Colonic mucosa (tissue), 4 donors: ENCODE measurements around the gene ADGRA3. TPM values are rescaled to one million over a fixed set of nuclear protein-coding genes. Genes with fewer than 3 reads are reported as not detected.

ENCODE experiments used
- DNase-seq: peaks from one replicate; pipeline ENCODE4 v3.0.0-alpha.2; 2020
- H3K27ac ChIP-seq: fragments of 200-600 bp; one replicate; pipeline ENCODE4 v1.8.0; 2021
- H3K27me3 ChIP-seq: fragments of 200-600 bp; one replicate; pipeline ENCODE4 v1.8.0; 2021
- H3K36me3 ChIP-seq: fragments of 200-600 bp; one replicate; pipeline ENCODE4 v1.8.0; 2021
- H3K4me1 ChIP-seq: fragments of 200-600 bp; one replicate; pipeline ENCODE4 v1.8.0; 2021; ENCODE audit warnings: mild to moderate bottlenecking
- H3K4me3 ChIP-seq: fragments of 200-600 bp; one replicate; pipeline ENCODE4 v1.8.0; 2021
- H3K9ac ChIP-seq, 2 donors: one replicate each; pipeline ENCODE4 v1.7.0; 2013; ENCODE audit warnings: control low read depth in 2 of 2, low read depth in 2 of 2, low read length in 2 of 2
- H3K9me3 ChIP-seq: fragments of 200-600 bp; one replicate; pipeline ENCODE4 v1.8.0; 2021
- intact Hi-C: fragments of 100-400 bp; cut with DNase I; formaldehyde crosslinking; loops from one replicate; pipeline ENCODE4 v1.14.1; 2022
- total RNA-seq, 2 donors: library from RNA; stranded (reverse); fragmentation: NEBNext Ultra II Directional in 1 of 2; extraction: Animal tissue kit (Norgen Biotek cat#: 25700) in 1 of 2; gene quantifications; one replicate each; pipeline ENCODE4 v1.2.1, GENCODE V29; 2021
- TF ChIP-seq, protein P1 (sequence below): fragments of 200-600 bp; IDR thresholded peaks from one replicate; pipeline ENCODE4 v1.8.0; 2022; ENCODE audit warnings: antibody characterized with exemption, mild to moderate bottlenecking
- donor health status: healthy.
- donor health status: DM: no; HTN: no; CAD: no.
- donor health status: DM: no; HTN: no; CAD: no.

The ADGRA3 gene
- total RNA-seq, 2 donors from 2014 or later, result 34.8 to 47.2 TPM

DNA sequence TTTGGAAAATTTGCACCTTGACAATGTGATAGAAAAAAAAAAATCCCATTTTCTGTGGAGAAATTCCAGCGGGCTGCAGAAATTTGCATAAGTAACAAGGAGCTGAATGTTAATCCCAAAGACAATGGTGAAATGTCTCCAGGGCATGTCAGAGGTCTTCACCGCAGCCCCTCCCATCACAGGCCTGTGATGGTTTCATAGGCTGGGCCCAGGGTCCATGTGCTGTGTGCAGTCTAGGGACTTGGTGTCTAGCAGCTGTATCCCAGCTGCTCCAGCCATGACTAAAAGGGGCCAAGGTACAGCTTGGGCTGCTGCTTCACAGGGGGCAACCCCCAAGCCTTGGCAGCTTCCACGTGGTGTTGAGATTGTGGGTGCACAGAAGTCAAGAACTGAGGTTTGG is 85.2 kb downstream of the ADGRA3 start:
- H3K4me1 ChIP-seq, result no peaks in the 10 kb centered on the region
- H3K27ac ChIP-seq, result no peak overlapping the region
- H3K4me3 ChIP-seq, result no peak overlapping the region
- TF ChIP-seq, protein P1, sequence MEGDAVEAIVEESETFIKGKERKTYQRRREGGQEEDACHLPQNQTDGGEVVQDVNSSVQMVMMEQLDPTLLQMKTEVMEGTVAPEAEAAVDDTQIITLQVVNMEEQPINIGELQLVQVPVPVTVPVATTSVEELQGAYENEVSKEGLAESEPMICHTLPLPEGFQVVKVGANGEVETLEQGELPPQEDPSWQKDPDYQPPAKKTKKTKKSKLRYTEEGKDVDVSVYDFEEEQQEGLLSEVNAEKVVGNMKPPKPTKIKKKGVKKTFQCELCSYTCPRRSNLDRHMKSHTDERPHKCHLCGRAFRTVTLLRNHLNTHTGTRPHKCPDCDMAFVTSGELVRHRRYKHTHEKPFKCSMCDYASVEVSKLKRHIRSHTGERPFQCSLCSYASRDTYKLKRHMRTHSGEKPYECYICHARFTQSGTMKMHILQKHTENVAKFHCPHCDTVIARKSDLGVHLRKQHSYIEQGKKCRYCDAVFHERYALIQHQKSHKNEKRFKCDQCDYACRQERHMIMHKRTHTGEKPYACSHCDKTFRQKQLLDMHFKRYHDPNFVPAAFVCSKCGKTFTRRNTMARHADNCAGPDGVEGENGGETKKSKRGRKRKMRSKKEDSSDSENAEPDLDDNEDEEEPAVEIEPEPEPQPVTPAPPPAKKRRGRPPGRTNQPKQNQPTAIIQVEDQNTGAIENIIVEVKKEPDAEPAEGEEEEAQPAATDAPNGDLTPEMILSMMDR, result no peak
- H3K9me3 ChIP-seq, result no peaks in the 10 kb centered on the region
- no peaks in the 10 kb centered on the region for H3K36me3 ChIP-seq
- H3K27me3 ChIP-seq, result no peaks in the 10 kb centered on the region
- intact Hi-C loops, result no loop called here
- DNase-seq, result no peak
- no peak overlapping the region for H3K9ac ChIP-seq

DNA sequence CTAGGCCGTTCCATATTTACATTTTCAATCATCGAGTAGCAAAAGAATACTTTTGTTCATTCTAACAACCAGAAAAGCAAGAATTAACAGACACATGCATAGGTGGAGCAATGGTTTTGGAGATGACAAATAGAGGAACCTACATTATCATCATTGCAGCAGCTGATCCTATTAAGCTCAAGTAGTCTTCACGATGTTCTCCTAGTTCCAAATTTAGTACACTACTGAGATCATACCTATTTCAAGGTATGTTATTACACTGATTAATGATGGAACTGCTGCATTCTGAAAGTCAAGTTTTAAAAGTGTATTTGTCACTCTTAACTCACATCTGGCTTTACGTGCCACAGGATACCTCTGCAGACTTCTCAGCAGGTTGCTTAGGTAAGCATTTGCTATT is 87.4 kb downstream of the ADGRA3 start:
- H3K9ac ChIP-seq, result no peak overlapping the region

DNA sequence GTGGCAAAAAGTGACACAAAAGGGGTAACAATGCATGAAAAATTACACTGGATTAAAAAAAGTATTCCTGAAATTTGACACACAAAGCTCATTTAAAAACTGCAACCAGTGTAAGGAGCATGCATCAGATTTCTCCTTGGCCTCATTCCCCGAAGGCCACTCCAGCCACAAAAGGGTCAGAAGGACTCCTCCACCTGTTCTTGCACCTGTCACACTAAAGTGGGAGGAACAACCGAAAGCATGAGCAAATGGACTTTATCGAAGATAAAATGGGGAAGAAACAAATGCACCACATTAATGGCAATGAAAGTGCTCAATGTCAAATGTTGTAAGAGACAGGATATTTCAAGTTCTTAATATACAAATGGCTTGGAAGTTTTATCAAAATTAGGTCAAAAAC is 88.2 kb downstream of the ADGRA3 start:
- Histone ChIP-seq H3K9ac (no peak overlapping the region), H3K4me1 (no peaks in the 10 kb centered on the region), H3K27ac (no peak overlapping the region), H3K36me3 (no peaks in the 10 kb centered on the region), H3K4me3 (no peak overlapping the region), H3K9me3 (no peaks in the 10 kb centered on the region), H3K27me3 (no peaks in the 10 kb centered on the region)
- TF ChIP-seq, protein P1, result no peak
- no peak for DNase-seq
- intact Hi-C loops, result no loop called here

More for the DNA sequence above, 87.4 kb downstream of the ADGRA3 start:
- Histone ChIP-seq H3K36me3 (no peaks in the 10 kb centered on the region), H3K9me3 (no peaks in the 10 kb centered on the region), H3K27me3 (no peaks in the 10 kb centered on the region), H3K27ac (no peak overlapping the region), H3K4me1 (no peaks in the 10 kb centered on the region), H3K4me3 (no peak overlapping the region)
- TF ChIP-seq, protein P1, result no peak
- intact Hi-C loops, result no loop called here
- DNase-seq, result no peak

DNA sequence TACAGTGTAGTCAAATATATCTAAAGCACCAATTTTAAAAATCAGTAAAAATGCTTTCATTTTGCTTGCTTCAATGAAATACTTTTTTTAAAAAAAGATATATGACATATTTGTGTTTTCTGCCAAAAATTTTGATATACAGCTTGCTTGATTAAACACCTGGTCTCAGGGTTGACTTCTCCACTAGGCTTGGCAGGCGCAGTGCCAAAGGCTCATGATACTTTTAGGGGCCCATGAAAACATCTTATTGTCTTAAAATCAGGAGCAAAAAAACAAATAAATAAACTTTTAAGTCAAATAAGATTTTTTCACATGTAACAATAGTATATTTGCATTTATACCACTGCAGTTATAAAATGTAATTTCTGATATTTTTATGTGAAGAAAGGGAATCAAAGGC is 95.6 kb downstream of the ADGRA3 start:
- Histone ChIP-seq H3K4me1 (no peaks in the 10 kb centered on the region), H3K9ac (no peak overlapping the region), H3K4me3 (no peak overlapping the region), H3K27ac (no peak overlapping the region), H3K27me3 (no peaks in the 10 kb centered on the region), H3K36me3 (no peaks in the 10 kb centered on the region), H3K9me3 (no peaks in the 10 kb centered on the region)
- no peak for DNase-seq
- intact Hi-C loops, result no loop called here
- TF ChIP-seq, protein P1, result no peak

DNA sequence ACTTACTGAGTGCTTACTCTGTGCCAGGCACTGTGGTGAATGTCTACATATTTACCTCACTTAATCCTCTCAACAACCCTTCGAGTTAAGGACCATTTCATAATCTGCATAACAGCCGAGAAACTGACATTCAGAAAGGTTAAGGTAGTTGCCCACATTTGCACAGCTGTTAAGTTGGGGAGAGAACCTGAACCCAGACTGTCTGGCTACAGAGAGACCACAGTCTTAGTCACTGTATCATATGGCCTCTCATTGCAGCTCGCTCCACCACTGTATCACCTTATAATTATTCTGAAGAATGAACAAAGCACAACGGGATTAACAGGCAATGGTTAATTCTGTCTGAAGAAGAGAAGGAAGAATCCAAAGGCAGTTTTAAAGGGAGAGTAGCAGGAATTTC is 98.5 kb downstream of the ADGRA3 start:
- intact Hi-C loops, result loop anchor here (5.0 to 10.0 kb wide), 2 partner anchors 97 to 270 kb away; partner anchors contain the start of gene ADGRA3

More for the DNA sequence above, 98.5 kb downstream of the ADGRA3 start:
- TF ChIP-seq, protein P1, result no peak
- no peak for DNase-seq
- Histone ChIP-seq H3K9ac (no peak overlapping the region), H3K4me1 (no peaks in the 10 kb centered on the region), H3K36me3 (no peaks in the 10 kb centered on the region), H3K27ac (no peak overlapping the region), H3K9me3 (no peaks in the 10 kb centered on the region), H3K27me3 (no peaks in the 10 kb centered on the region), H3K4me3 (no peak overlapping the region)
